Gastrocnemius medialis (tissue), 4 donors: ENCODE data around the gene ZMPSTE24. TPM values are rescaled to one million over a fixed set of nuclear protein-coding genes. Genes with fewer than 3 reads are reported as not detected.
"Not testable (repeated sequence)": the region's sequence is repeated elsewhere in the genome, so short reads cannot be mapped to it uniquely, and the experiment has no call there.

Experiments used
- ATAC-seq, 2 donors: fragments of 150-250 bp; one replicate each; pipeline ENCODE4 v1.9.1; 2016
- DNase-seq, 2 donors: peaks; one replicate each; pipeline ENCODE4 v3.0.0-alpha.2; 2019
- H3K27ac ChIP-seq, 4 donors: fragments of 200-600 bp; sonication (generic); 1 replicate in 1 of 4; 2 replicates in 3 of 4; pipeline ENCODE4 v1.5.1; 2016 to 2018; ENCODE audit warnings: mild to moderate bottlenecking in 2 of 4, moderate library complexity in 1 of 4
- H3K27me3 ChIP-seq, 3 donors: fragments of 200-600 bp; sonication (generic) in 2 of 3; 1 replicate in 1 of 3; 2 replicates in 2 of 3; pipeline versions ENCODE4 v1.5.1 to v1.6.0; 2016 to 2019; ENCODE audit warnings: mild to moderate bottlenecking in 1 of 3, moderate library complexity in 1 of 3
- H3K36me3 ChIP-seq, 2 donors: fragments of 200-600 bp; sonication (generic) in 1 of 2; one replicate each; pipeline ENCODE4 v1.5.1; 2017 to 2018
- H3K4me1 ChIP-seq, 2 donors: fragments of 200-600 bp; sonication (generic) in 1 of 2; one replicate each; pipeline ENCODE4 v1.5.1; 2016 to 2017; ENCODE audit warnings: mild to moderate bottlenecking in 2 of 2
- H3K4me3 ChIP-seq, 4 donors: fragments of 200-600 bp; sonication (generic) in 3 of 4; 1 replicate in 1 of 4; 2 replicates in 3 of 4; pipeline ENCODE4 v1.5.1; 2016 to 2019; ENCODE audit warnings: mild to moderate bottlenecking in 2 of 4
- H3K9me3 ChIP-seq, 3 donors: fragments of 200-600 bp; sonication (generic) in 2 of 3; 1 replicate in 1 of 3; 2 replicates in 2 of 3; pipeline ENCODE4 v1.5.1; 2016 to 2019
- POLR2A ChIP-seq, 2 donors: fragments of 450-650 bp; IDR thresholded peaks; one replicate each; pipeline ENCODE4 v1.6.1; 2017; ENCODE audit warnings: antibody characterized with exemption in 2 of 2, mild to moderate bottlenecking in 2 of 2, moderate library complexity in 2 of 2
- in situ Hi-C, 4 donors: fragments of 200-750 bp; cut with MboI; loops; one replicate each; pipeline versions ENCODE4 v1.15.0 to v1.8.0; 2017; ENCODE audit warnings: low sequenced_read_pairs in 4 of 4
- intact Hi-C: fragments of 100-400 bp; cut with DNase I; formaldehyde crosslinking; loops from one replicate; pipeline ENCODE4 v1.15.1; 2023; ENCODE audit warnings: low total_unique reads
- total RNA-seq, 4 donors: library from RNA; depleted of rRNA; stranded (reverse); fragments of >200 nt; gene quantifications; one replicate each; pipeline versions ENCODE4 v1.1.0 to v1.2.3, GENCODE V29; 2016
- TF ChIP-seq, protein P1 (sequence below), 5 experiments: fragments of 450-650 bp in 3 of 5; fragments of 200-600 bp in 2 of 5; sonication (generic) in 2 of 5; IDR thresholded peaks in 4 of 5; conservative IDR thresholded peaks in 1 of 5; 1 replicate in 4 of 5; 2 replicates in 1 of 5; pipeline ENCODE4 v1.5.1; 2016 to 2019; ENCODE audit warnings: antibody characterized with exemption in 5 of 5, mild to moderate bottlenecking in 3 of 5, moderate library complexity in 3 of 5

ZMPSTE24 gene
- total RNA-seq, 4 donors from 2014 or later: 19.9 to 31.9 (median 24.0) TPM

DNA sequence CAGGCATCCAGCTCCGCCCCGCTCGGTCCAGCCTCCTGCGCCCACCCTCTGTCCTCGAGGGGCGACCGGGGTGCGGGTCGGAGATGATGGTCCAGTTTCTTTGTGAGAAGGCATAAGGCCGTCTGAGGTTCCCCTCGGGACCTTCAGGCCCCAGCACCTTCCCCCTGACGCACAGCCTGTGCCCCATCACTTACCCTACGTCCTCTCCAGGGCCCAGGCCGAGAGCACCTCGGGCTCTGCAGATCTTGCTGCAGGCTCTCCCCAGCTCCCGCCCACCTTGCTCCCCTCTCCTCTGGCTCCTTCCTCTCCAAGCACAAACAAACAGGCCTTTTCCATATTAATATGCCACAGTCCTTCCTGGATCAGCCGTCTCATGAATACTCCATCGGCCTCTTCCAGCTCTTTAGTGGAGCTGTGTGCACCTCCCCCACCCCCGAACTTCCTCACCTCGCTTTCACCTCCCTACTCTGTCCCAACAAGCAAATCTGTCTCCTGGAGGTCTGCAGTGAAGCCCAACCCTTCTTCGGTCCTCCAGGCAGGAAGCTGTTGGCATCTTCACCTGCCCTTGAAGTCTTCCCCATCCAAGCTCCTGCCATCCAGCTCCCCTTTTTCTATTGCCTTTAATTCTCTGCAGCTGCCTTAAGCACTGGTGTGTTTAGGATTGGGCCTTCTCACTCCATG lies 59.5 kb downstream of the ZMPSTE24 start:
- H3K9me3 ChIP-seq: no peaks in the 10 kb centered on the region
- in situ Hi-C loops: no loop called here
- intact Hi-C loops: loop anchor here (5.0 kb wide), 1 partner anchor 90 kb away; no protein-coding TSS in a partner anchor
- H3K4me3 ChIP-seq: peak overlapping the region in 3 of 4 donors; percentile 39 to 60 (median 46)
- peaks cover 33 to 47% (median 41%) of the 10 kb centered on the region in 3 donors for H3K27me3 ChIP-seq
- H3K27ac ChIP-seq: no peak overlapping the region
- no peak for DNase-seq
- no peaks in the 10 kb centered on the region for H3K36me3 ChIP-seq
- ATAC-seq: no peak
- no peak for TF ChIP-seq POLR2A (IDR thresholded peaks at IDR 0.05)
- TF ChIP-seq, protein P1, sequence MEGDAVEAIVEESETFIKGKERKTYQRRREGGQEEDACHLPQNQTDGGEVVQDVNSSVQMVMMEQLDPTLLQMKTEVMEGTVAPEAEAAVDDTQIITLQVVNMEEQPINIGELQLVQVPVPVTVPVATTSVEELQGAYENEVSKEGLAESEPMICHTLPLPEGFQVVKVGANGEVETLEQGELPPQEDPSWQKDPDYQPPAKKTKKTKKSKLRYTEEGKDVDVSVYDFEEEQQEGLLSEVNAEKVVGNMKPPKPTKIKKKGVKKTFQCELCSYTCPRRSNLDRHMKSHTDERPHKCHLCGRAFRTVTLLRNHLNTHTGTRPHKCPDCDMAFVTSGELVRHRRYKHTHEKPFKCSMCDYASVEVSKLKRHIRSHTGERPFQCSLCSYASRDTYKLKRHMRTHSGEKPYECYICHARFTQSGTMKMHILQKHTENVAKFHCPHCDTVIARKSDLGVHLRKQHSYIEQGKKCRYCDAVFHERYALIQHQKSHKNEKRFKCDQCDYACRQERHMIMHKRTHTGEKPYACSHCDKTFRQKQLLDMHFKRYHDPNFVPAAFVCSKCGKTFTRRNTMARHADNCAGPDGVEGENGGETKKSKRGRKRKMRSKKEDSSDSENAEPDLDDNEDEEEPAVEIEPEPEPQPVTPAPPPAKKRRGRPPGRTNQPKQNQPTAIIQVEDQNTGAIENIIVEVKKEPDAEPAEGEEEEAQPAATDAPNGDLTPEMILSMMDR (IDR thresholded peaks at IDR 0.05 in 4 of 5, conservative IDR thresholded peaks at IDR 0.05 in 1 of 5): no peak
- peaks cover 4 to 8% of the 10 kb centered on the region in 2 donors for H3K4me1 ChIP-seq

DNA sequence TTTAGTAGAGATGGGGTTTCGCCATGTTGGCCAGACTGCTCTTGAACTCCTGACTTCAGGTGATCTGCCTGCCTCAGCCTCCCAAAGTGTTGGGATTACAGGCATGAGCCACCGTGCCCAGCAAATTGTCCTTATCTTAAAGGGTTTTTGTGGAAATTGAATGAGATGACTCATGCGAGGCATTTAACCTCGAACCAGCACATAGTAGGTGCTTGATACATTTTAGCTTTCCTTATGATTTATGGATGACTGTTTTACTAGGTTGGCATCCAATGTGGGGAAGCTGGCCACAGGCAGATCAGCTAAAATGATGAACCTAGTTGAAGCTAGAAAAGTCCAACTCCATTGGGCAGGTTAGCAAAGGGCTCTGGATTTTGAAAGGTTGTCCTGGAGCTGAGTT lies 60.4 kb downstream of the ZMPSTE24 start:
- H3K4me1 ChIP-seq: peaks cover 4 to 8% of the 10 kb centered on the region in 2 donors
- no peak overlapping the region for H3K27ac ChIP-seq
- in situ Hi-C loops (no loop called here), intact Hi-C loops (loop anchor here (5.0 kb wide), 1 partner anchor 89 kb away; no protein-coding TSS in a partner anchor)
- H3K9me3 ChIP-seq: no peaks in the 10 kb centered on the region
- no peak overlapping the region for H3K4me3 ChIP-seq
- DNase-seq: no peak
- TF ChIP-seq, protein P1 (IDR thresholded peaks at IDR 0.05 in 4 of 5, conservative IDR thresholded peaks at IDR 0.05 in 1 of 5): no peak
- no peak for TF ChIP-seq POLR2A (IDR thresholded peaks at IDR 0.05)
- ATAC-seq: no peak
- no peaks in the 10 kb centered on the region for H3K36me3 ChIP-seq
- peaks cover 33 to 47% (median 41%) of the 10 kb centered on the region in 3 donors for H3K27me3 ChIP-seq

DNA sequence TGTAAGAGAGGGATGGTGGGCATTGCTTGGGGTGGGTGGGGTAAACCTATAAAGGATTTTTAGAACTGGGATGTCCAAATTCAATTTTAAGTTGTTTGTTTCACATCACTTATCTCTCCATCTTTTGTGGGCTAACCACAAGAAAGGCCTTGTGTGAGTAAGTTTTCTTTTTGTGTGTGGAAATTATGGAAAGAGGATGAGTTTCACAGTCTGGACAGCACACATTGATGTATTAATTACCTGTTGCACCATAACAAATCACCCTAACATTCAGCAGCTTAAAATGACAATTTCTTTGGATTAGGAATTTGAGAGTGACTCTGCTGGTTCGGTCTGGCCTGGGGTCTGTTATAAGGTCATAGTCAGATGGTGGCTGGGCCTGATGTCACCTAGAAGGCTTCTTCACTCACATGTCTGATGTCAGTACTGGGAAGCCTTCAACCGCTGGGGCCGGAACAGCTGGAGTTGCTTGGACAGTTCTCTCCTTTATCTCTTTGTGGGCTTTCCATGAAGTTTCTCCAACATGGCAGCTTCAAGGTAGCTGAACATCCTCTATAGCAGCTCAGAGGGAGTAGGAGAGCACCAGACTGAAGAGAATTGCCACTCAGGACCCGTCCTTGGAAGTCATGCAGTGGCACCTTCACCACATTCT lies 61.1 kb downstream of the ZMPSTE24 start:
- peaks cover 33 to 47% (median 41%) of the 10 kb centered on the region in 3 donors for H3K27me3 ChIP-seq
- H3K27ac ChIP-seq: no peak overlapping the region
- H3K4me3 ChIP-seq: no peak overlapping the region
- no peaks in the 10 kb centered on the region for H3K36me3 ChIP-seq
- DNase-seq (no peak), ATAC-seq (no peak)
- TF ChIP-seq, protein P1 (IDR thresholded peaks at IDR 0.05 in 4 of 5, conservative IDR thresholded peaks at IDR 0.05 in 1 of 5): no peak
- no peak for TF ChIP-seq POLR2A (IDR thresholded peaks at IDR 0.05)
- peaks cover 4 to 8% of the 10 kb centered on the region in 2 donors for H3K4me1 ChIP-seq
- intact Hi-C loops (loop anchor here (5.0 kb wide), 1 partner anchor 88 kb away; no protein-coding TSS in a partner anchor), in situ Hi-C loops (no loop called here)
- no peaks in the 10 kb centered on the region for H3K9me3 ChIP-seq

DNA sequence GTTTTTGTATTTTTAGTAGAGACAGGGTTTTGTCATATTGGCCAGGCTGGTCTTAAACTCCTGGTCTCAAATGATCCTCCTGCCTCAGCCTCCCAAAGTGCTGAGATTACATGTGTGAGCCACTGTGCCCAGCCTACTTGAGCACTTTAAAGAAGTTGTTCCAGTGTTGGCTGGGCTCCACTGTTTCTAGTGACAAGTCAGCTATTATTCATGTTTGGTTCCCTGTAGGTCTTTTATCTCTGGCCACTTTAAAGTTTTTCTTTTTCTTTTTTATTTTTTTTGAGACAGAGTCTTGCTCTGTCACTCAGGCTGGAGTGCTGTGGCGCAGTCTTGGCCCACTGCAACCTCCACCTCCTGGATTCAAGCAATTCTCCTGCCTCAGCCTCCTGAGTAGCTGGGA lies 73.4 kb downstream of the ZMPSTE24 start:
- H3K27me3 ChIP-seq, H3K9me3 ChIP-seq, H3K36me3 ChIP-seq, DNase-seq, ATAC-seq, H3K4me1 ChIP-seq, H3K27ac ChIP-seq, intact Hi-C loops, H3K4me3 ChIP-seq: not testable (repeated sequence)
- in situ Hi-C loops: loop anchor here in 1 of 4 donors (10.0 kb wide), 1 partner anchor 187 kb away; no protein-coding TSS in a partner anchor

- H3K4me3 ChIP-seq: no peak overlapping the region
- no peak overlapping the region for H3K27ac ChIP-seq
- no peaks in the 10 kb centered on the region for H3K36me3 ChIP-seq
- intact Hi-C loops: no loop called here
- H3K4me1 ChIP-seq: no peaks in the 10 kb centered on the region
- ATAC-seq: no peak
- no peak for DNase-seq
- H3K27me3 ChIP-seq: no peaks in the 10 kb centered on the region
- TF ChIP-seq, protein P1 (IDR thresholded peaks at IDR 0.05 in 4 of 5, conservative IDR thresholded peaks at IDR 0.05 in 1 of 5): no peak
- TF ChIP-seq POLR2A (IDR thresholded peaks at IDR 0.05): no peak
- no peaks in the 10 kb centered on the region for H3K9me3 ChIP-seq
- in situ Hi-C loops: loop anchor here in 1 of 4 donors (10.0 kb wide), 1 partner anchor 188 kb away; no protein-coding TSS in a partner anchor
Measured at GRCh38 chr1:40332695-40333094, 74.7 kb downstream of the ZMPSTE24 start.
